CD4-positive, alpha-beta memory T cell (primary cell): ENCODE results near the gene DGKB. TPM values are rescaled to one million over a fixed set of nuclear protein-coding genes. Genes with fewer than 3 reads are reported as not detected.

Source experiments
- CTCF ChIA-PET: fragments of 350-600 bp; sonication (Branson Sonifier 250); formaldehyde crosslinking; loops from one replicate; lab custom pipeline; 2021; ENCODE audit warnings: inconsistent platforms; ENCODE audit not compliant: partially characterized antibody; lab: Charles Lee
- POLR2A ChIA-PET: fragments of 350-600 bp; sonication (Branson Sonifier 250); formaldehyde crosslinking; loops from one replicate; lab custom pipeline; 2021; ENCODE audit not compliant: partially characterized antibody; lab: Charles Lee
- DNase-seq, 5 donors: peaks; one replicate each; pipeline versions ENCODE4 v3.0.0 to v3.0.0-alpha.2; 2020 to 2022; ENCODE audit warnings: mixed read lengths in 1 of 5
- H3K27ac ChIP-seq: one replicate; pipeline ENCODE4 v1.7.0; 2013; ENCODE audit warnings: low read depth, low read length
- H3K27me3 ChIP-seq: 2 replicates; pipeline ENCODE4 v1.7.0; 2013; ENCODE audit warnings: mild to moderate bottlenecking, low read length, moderate library complexity; ENCODE audit not compliant: insufficient read depth
- H3K36me3 ChIP-seq: 2 replicates; pipeline ENCODE4 v1.7.0; 2013; ENCODE audit warnings: mild to moderate bottlenecking, low read length, moderate library complexity; ENCODE audit not compliant: insufficient read depth
- H3K4me1 ChIP-seq: 2 replicates; pipeline ENCODE4 v1.7.0; 2013; ENCODE audit warnings: mild to moderate bottlenecking, low read length, moderate library complexity; ENCODE audit not compliant: insufficient read depth
- H3K4me3 ChIP-seq, 2 donors: one replicate each; pipeline ENCODE4 v1.7.0; 2013; ENCODE audit warnings: low read length in 2 of 2, mild to moderate bottlenecking in 1 of 2
- H3K9me3 ChIP-seq, 2 donors: one replicate each; pipeline ENCODE4 v1.7.0; 2013; ENCODE audit warnings: low read length in 2 of 2, control low read depth in 1 of 2; ENCODE audit not compliant: control insufficient read depth in 1 of 2
- H3K27ac Mint-ChIP-seq, 7 donors: one replicate each; pipeline ENCODE4 v1.8.0; 2020 to 2021; ENCODE audit warnings: mixed read lengths in 7 of 7, mild to moderate bottlenecking in 6 of 7, inconsistent platforms in 3 of 7, moderate library complexity in 3 of 7
- H3K27me3 Mint-ChIP-seq, 2 donors: one replicate each; pipeline ENCODE4 v1.8.0; 2020 to 2021; ENCODE audit warnings: mixed read lengths in 2 of 2
- H3K36me3 Mint-ChIP-seq, 2 donors: one replicate each; pipeline ENCODE4 v1.8.0; 2020 to 2021; ENCODE audit warnings: mixed read lengths in 2 of 2, inconsistent platforms in 1 of 2, mild to moderate bottlenecking in 1 of 2
- H3K4me1 Mint-ChIP-seq, 4 donors: one replicate each; pipeline ENCODE4 v1.8.0; 2020 to 2021; ENCODE audit warnings: mixed read lengths in 4 of 4, mild to moderate bottlenecking in 1 of 4
- H3K4me3 Mint-ChIP-seq, 8 donors: one replicate each; pipeline ENCODE4 v1.8.0; 2020 to 2021; ENCODE audit warnings: mixed read lengths in 8 of 8, mild to moderate bottlenecking in 7 of 8, moderate library complexity in 6 of 8, inconsistent platforms in 3 of 8
- H3K9me3 Mint-ChIP-seq, 8 donors: one replicate each; pipeline ENCODE4 v1.8.0; 2020 to 2021; ENCODE audit warnings: mixed read lengths in 8 of 8, mild to moderate bottlenecking in 5 of 8, inconsistent platforms in 3 of 8, moderate library complexity in 1 of 8
- intact Hi-C: fragments of 100-400 bp; cut with micrococcal nuclease; formaldehyde crosslinking; loops from one replicate; pipeline ENCODE4 v1.15.1; 2023
- polyA plus RNA-seq, 2 donors: library from polyadenylated mRNA; unstranded; fragments of 300-500 nt; fragmentation: Illumina TruSeq; gene quantifications; one replicate each; pipeline ENCODE4 v1.2.3, GENCODE V29; 2021
- total RNA-seq, 2 experiments: library from RNA; stranded (reverse); gene quantifications; one replicate each; pipeline ENCODE4 v1.2.3, GENCODE V29; 2021

The DGKB gene
- total and polyA plus RNA-seq, 4 experiments from 2014 or later: not detected

DNA sequence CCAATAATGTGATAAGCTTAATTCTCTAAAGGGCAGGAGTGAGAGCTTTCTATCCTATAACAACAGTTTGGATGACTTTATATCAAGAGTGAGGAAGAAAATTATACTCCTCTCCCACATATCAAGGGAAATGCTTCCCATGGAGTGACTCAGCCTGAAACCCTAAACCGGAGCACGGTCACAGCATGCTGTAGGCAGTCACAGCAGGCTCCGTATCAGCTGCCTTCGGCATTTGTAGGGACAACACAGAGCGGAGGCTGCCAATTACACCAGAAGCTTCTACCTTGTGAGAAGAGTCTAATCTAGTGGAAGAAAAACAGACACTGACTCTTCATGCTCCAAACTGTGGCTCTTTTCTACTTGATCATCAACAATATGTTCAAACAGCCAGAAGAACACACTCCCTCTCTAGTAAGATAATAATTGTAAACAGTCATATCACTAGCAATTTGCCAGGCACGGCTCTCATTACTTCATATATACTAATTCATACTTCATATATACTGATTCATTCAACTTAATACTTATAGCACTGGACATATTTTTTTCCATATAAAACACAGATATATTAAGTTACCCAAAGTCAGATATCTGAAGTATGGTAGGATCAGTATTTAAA is 65.9 kb downstream of the DGKB start:
- CTCF ChIA-PET: no interaction called here
- DNase-seq: no peak
- no peaks in the 10 kb centered on the region for H3K4me1 Mint-ChIP-seq

DNA sequence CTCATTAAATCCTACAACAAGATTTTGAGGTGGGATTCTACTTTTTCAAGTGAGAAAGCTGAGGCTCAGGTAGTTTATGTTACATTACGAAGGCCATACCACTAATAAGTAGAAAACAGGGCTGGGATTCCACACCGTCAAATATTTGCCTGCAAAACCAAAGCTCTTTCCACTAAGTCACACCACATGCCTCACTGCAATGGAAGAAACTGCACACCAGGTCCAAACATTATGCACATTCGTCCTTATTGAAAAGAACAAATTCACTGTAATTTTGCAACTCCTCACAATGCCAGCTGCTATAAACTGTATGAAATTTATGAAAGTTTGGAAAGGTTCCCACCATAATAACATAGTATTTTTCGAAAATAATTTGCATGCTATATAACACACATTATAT is 66.5 kb downstream of the DGKB start:
- POLR2A ChIA-PET: no interaction called here
- CTCF ChIA-PET: no interaction called here
- Histone ChIP-seq H3K27me3 (no peaks in the 10 kb centered on the region), H3K36me3 (no peaks in the 10 kb centered on the region), H3K27ac (no peak overlapping the region), H3K4me3 (no peak overlapping the region), H3K9me3 (no peaks in the 10 kb centered on the region), H3K4me1 (no peaks in the 10 kb centered on the region)
- H3K4me3 Mint-ChIP-seq: no peak overlapping the region
- no peaks in the 10 kb centered on the region for H3K4me1 Mint-ChIP-seq
- no peaks in the 10 kb centered on the region for H3K36me3 Mint-ChIP-seq
- no peaks in the 10 kb centered on the region for H3K9me3 Mint-ChIP-seq
- intact Hi-C loops: no loop called here
- peak overlapping the region in 1 of 7 donors; percentile 62 for H3K27ac Mint-ChIP-seq
- DNase-seq: no peak
- H3K27me3 Mint-ChIP-seq: no peaks in the 10 kb centered on the region

More for the DNA sequence above, 65.9 kb downstream of the DGKB start:
- Histone ChIP-seq H3K27ac (no peak overlapping the region), H3K36me3 (no peaks in the 10 kb centered on the region), H3K4me1 (no peaks in the 10 kb centered on the region), H3K9me3 (no peaks in the 10 kb centered on the region), H3K4me3 (no peak overlapping the region), H3K27me3 (no peaks in the 10 kb centered on the region)
- Mint-ChIP-seq H3K27me3 (no peaks in the 10 kb centered on the region), H3K36me3 (no peaks in the 10 kb centered on the region), H3K27ac (no peak overlapping the region), H3K4me3 (no peak overlapping the region), H3K9me3 (no peaks in the 10 kb centered on the region)
- intact Hi-C loops: no loop called here
- POLR2A ChIA-PET: no interaction called here

DNA sequence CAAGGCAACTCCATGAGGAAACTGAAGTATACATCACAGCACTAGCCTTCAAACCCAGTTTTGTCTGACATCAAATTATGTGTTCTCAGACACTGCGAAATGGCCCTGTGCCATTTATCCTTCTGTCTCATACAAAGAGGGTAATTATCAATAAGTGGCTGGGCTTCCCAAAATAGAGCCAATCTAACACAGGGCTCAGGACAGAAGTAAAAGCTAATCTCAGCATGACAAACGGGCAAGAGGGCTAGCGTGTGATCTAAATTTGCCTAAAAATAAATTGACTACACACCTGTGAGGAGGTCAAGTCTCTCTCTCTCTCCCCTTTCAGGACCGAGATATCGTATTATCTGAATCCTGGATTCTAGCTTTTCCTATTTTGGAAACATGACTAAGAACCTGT is 67.2 kb downstream of the DGKB start:
- POLR2A ChIA-PET: no interaction called here
- intact Hi-C loops: no loop called here
- H3K9me3 Mint-ChIP-seq: no peaks in the 10 kb centered on the region

DNA sequence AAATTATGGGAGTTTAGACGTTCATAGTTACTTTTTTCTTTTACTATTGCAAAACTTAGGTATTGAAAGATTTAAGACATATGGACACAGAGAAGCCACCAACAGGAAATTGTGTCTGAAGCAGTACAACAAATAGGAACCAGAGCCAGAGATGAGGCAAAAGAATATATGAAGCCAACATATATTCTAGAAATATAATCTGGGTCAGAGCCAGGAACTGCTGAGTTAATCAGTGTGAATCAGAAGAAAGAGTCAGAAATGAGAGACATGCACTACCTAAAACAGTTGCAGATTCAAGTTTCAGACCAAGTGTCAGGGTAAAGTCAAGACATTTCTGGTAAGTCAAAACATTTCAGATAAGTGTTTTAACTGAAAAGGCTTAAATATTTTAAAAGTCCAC is 67.7 kb downstream of the DGKB start:
- no peaks in the 10 kb centered on the region for H3K36me3 Mint-ChIP-seq
- CTCF ChIA-PET: no interaction called here
- no peaks in the 10 kb centered on the region for H3K9me3 Mint-ChIP-seq
- POLR2A ChIA-PET: no interaction called here
- H3K9me3 ChIP-seq: no peaks in the 10 kb centered on the region
- no peaks in the 10 kb centered on the region for H3K27me3 Mint-ChIP-seq
- no peak overlapping the region for H3K4me3 Mint-ChIP-seq
- H3K4me3 ChIP-seq: no peak overlapping the region
- no peaks in the 10 kb centered on the region for H3K36me3 ChIP-seq
- H3K27me3 ChIP-seq: no peaks in the 10 kb centered on the region
- intact Hi-C loops: no loop called here
- no peaks in the 10 kb centered on the region for H3K4me1 ChIP-seq
- no peak for DNase-seq
- H3K27ac ChIP-seq: no peak overlapping the region
- H3K27ac Mint-ChIP-seq: no peak overlapping the region
- no peaks in the 10 kb centered on the region for H3K4me1 Mint-ChIP-seq

More for the DNA sequence above, 67.2 kb downstream of the DGKB start:
- no peaks in the 10 kb centered on the region for H3K9me3 ChIP-seq
- DNase-seq: no peak
- no peaks in the 10 kb centered on the region for H3K27me3 ChIP-seq
- CTCF ChIA-PET: no interaction called here
- no peaks in the 10 kb centered on the region for H3K36me3 ChIP-seq
- H3K4me1 ChIP-seq: no peaks in the 10 kb centered on the region
- Mint-ChIP-seq H3K4me3 (no peak overlapping the region), H3K36me3 (no peaks in the 10 kb centered on the region), H3K4me1 (no peaks in the 10 kb centered on the region), H3K27ac (no peak overlapping the region), H3K27me3 (no peaks in the 10 kb centered on the region)
- no peak overlapping the region for H3K4me3 ChIP-seq
- no peak overlapping the region for H3K27ac ChIP-seq

DNA sequence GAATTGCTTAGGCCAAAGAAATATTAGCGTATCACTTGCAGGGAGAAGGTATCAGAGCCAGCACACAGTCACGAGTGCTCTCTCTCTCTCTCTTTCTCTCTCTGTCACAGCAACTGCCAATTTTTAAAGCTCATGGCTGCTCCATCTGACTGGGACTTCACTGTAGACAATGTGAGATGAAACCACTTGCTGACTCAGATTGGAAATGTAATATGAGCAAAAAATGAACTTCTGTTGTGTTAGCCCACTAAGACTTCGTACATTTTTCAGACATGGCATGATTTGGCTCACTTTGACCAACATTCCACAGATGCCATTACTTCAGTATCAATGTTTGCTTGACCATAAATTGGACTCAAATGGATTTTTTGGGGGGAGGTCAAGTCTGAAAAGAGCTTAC is 68.1 kb downstream of the DGKB start:
- CTCF ChIA-PET: no interaction called here
- H3K9me3 Mint-ChIP-seq: peaks cover 0 to 2% (median 0%) of the 10 kb centered on the region in 8 donors
- no peak overlapping the region for H3K4me3 Mint-ChIP-seq
- no peaks in the 10 kb centered on the region for H3K36me3 Mint-ChIP-seq
- DNase-seq: no peak
- Histone ChIP-seq H3K27me3 (no peaks in the 10 kb centered on the region), H3K4me3 (no peak overlapping the region), H3K36me3 (no peaks in the 10 kb centered on the region), H3K4me1 (no peaks in the 10 kb centered on the region), H3K27ac (no peak overlapping the region), H3K9me3 (no peaks in the 10 kb centered on the region)
- no peaks in the 10 kb centered on the region for H3K27me3 Mint-ChIP-seq
- H3K27ac Mint-ChIP-seq: no peak overlapping the region
- H3K4me1 Mint-ChIP-seq: no peaks in the 10 kb centered on the region
- POLR2A ChIA-PET: no interaction called here
- intact Hi-C loops: no loop called here

DNA sequence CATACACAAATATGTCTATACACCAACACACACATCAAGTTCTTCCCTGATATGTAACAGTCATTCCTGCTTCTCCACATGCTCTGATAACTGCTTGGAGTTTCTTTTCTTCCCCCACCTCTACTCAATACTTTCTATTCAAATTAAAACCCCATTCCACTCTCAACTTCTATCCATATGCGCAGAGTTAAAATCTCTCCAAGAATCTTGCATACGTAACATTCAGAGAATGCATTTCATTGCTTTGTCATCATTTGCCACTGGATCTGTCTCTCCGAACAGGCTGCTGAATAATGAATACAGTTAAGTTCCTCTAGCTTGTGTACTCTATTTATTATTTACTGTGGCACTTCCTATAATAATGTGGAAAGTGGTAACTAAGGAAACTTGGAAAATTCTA is 68.8 kb downstream of the DGKB start:
- ChIA-PET POLR2A (no interaction called here), CTCF (no interaction called here)
- Mint-ChIP-seq H3K4me1 (no peaks in the 10 kb centered on the region), H3K27me3 (no peaks in the 10 kb centered on the region), H3K36me3 (no peaks in the 10 kb centered on the region), H3K27ac (no peak overlapping the region), H3K4me3 (no peak overlapping the region), H3K9me3 (peaks cover 0 to 2% (median 0%) of the 10 kb centered on the region in 8 donors)
- H3K4me1 ChIP-seq: no peaks in the 10 kb centered on the region
- H3K9me3 ChIP-seq: no peaks in the 10 kb centered on the region
- no peak for DNase-seq
- no peak overlapping the region for H3K27ac ChIP-seq
- H3K27me3 ChIP-seq: no peaks in the 10 kb centered on the region
- intact Hi-C loops: no loop called here
- no peak overlapping the region for H3K4me3 ChIP-seq
- H3K36me3 ChIP-seq: no peaks in the 10 kb centered on the region

DNA sequence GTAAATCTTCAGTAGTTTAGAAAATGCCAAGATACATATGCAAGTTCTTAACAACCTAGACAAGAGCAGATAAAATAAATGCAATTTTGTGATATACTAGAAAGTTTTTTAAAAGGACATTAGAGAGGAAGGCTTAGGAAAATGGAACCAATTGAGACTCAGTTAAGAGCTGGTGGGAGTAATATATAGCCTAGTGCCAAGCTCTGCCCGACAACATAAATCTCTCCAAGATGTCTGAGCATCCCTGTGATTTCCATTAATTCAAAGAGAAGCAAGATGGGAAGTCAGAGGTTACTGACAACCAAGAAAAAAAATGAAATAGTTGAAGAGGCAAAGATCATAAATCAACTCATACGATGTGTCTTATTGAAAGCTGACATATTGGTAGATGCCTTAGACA is 74.5 kb downstream of the DGKB start:
- POLR2A ChIA-PET: no interaction called here
- peaks cover 0 to 4% (median 0%) of the 10 kb centered on the region in 8 donors for H3K9me3 Mint-ChIP-seq
- no peak for DNase-seq

DNA sequence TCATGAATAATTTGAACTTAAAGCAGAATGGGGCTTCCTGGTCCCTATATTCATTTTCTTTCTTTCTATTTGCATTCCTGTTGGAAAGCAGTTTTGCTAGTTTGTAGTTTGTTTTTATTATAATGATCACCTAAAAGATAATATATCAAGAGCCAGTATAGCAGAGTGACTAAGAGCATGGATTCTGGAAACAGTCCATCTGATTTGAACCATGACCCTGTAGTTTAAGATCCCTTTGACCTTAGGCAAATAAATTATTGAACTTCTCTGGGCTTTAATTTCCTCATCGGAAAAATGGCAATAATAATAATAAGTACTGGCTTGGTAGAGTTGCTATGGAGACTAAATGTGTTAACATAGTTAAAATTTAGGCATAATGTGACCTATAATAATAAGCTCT is 76.1 kb downstream of the DGKB start:
- DNase-seq: no peak
- no peak overlapping the region for H3K27ac Mint-ChIP-seq
- no peaks in the 10 kb centered on the region for H3K27me3 ChIP-seq
- no peak overlapping the region for H3K4me3 ChIP-seq
- H3K27ac ChIP-seq: no peak overlapping the region
- no peaks in the 10 kb centered on the region for H3K36me3 ChIP-seq
- H3K27me3 Mint-ChIP-seq: no peaks in the 10 kb centered on the region
- H3K9me3 ChIP-seq: no peaks in the 10 kb centered on the region
- intact Hi-C loops: no loop called here
- H3K4me3 Mint-ChIP-seq: no peak overlapping the region
- peaks cover 0 to 4% (median under 1%) of the 10 kb centered on the region in 8 donors for H3K9me3 Mint-ChIP-seq
- H3K36me3 Mint-ChIP-seq: no peaks in the 10 kb centered on the region
- ChIA-PET CTCF (no interaction called here), POLR2A (no interaction called here)
- no peaks in the 10 kb centered on the region for H3K4me1 Mint-ChIP-seq
- no peaks in the 10 kb centered on the region for H3K4me1 ChIP-seq

More for the DNA sequence above, 74.5 kb downstream of the DGKB start:
- H3K27me3 ChIP-seq: no peaks in the 10 kb centered on the region
- Mint-ChIP-seq H3K27ac (no peak overlapping the region), H3K4me1 (no peaks in the 10 kb centered on the region), H3K4me3 (no peak overlapping the region), H3K27me3 (no peaks in the 10 kb centered on the region), H3K36me3 (no peaks in the 10 kb centered on the region)
- intact Hi-C loops: no loop called here
- CTCF ChIA-PET: no interaction called here
- H3K27ac ChIP-seq: no peak overlapping the region
- no peaks in the 10 kb centered on the region for H3K4me1 ChIP-seq
- H3K36me3 ChIP-seq: no peaks in the 10 kb centered on the region
- H3K9me3 ChIP-seq: no peaks in the 10 kb centered on the region
- H3K4me3 ChIP-seq: no peak overlapping the region
